Prostate gland (tissue), 2 donors: ENCODE results near the gene TLR1.

ENCODE experiments used
- POLR2A ChIP-seq: fragments of 450-650 bp; IDR thresholded peaks from one replicate; pipeline ENCODE4 v1.6.1; 2016; ENCODE audit warnings: antibody characterized with exemption, mild to moderate bottlenecking
- TF ChIP-seq, protein P1 (sequence below), 4 experiments: fragments of 200-600 bp in 2 of 4; fragments of 450-650 bp in 2 of 4; sonication (generic) in 2 of 4; IDR thresholded peaks; 1 replicate in 3 of 4; 2 replicates in 1 of 4; pipeline ENCODE4 v1.5.1; 2016 to 2019; ENCODE audit warnings: antibody characterized with exemption in 4 of 4, mild to moderate bottlenecking in 2 of 4, moderate library complexity in 2 of 4

DNA sequence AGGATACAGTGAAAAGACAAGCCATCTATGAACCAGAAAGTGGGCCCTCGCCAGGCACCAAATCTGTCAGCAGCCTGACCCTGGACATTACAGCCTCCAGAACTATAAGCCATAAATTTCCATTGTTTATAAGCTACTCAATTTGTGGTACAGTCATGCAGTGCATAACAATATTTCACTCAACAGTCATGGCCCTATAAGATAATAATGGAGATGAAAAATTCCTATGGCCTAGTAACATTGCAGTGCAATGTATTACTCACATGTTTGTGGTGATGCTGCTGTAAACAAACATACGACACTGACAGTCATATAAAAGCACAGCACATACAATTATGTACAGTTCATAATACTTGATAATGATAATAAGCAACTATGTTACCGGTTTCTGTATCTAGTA is 17.1 kb upstream of the TLR1 start:
- TF ChIP-seq, protein P1, sequence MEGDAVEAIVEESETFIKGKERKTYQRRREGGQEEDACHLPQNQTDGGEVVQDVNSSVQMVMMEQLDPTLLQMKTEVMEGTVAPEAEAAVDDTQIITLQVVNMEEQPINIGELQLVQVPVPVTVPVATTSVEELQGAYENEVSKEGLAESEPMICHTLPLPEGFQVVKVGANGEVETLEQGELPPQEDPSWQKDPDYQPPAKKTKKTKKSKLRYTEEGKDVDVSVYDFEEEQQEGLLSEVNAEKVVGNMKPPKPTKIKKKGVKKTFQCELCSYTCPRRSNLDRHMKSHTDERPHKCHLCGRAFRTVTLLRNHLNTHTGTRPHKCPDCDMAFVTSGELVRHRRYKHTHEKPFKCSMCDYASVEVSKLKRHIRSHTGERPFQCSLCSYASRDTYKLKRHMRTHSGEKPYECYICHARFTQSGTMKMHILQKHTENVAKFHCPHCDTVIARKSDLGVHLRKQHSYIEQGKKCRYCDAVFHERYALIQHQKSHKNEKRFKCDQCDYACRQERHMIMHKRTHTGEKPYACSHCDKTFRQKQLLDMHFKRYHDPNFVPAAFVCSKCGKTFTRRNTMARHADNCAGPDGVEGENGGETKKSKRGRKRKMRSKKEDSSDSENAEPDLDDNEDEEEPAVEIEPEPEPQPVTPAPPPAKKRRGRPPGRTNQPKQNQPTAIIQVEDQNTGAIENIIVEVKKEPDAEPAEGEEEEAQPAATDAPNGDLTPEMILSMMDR (IDR thresholded peaks at IDR 0.05) = no peak
- no peak for TF ChIP-seq POLR2A
